A673 (cell line): Measurements from ENCODE around the gene PTPN1. TPM values are rescaled to one million over a fixed set of nuclear protein-coding genes. Genes with fewer than 3 reads are reported as not detected.

Experiments
- BruUV-seq: library from RNA; stranded (reverse); fragments of 400-500 nt; replicated peaks from 2 replicates; lab custom pipeline; 2021; lab: Mats Ljungman, UMichigan
- CTCF ChIA-PET: fragments of 300-600 bp; sonication (Branson Sonifier 250); formaldehyde crosslinking; loops from one replicate; lab custom pipeline; 2022; ENCODE audit warnings: antibody characterized with exemption; lab: Charles Lee
- POLR2A ChIA-PET: fragments of 300-600 bp; sonication (Branson Sonifier 250); formaldehyde crosslinking; loops from one replicate; lab custom pipeline; 2022; ENCODE audit warnings: antibody characterized with exemption; ENCODE audit not compliant: low non-redundant PET; lab: Charles Lee
- DNase-seq: peaks from one replicate; pipeline ENCODE4 v3.0.0-alpha.2; 2015; ENCODE audit warnings: low spot score
- H3K27ac ChIP-seq: fragments of 200-600 bp; sonication (generic); 2 replicates; pipeline ENCODE4 v1.5.1; 2016; ENCODE audit warnings: mixed run types, low read depth, mild to moderate bottlenecking, mixed read lengths, antibody characterized with exemption, low read length; ENCODE audit not compliant: poor library complexity, severe bottlenecking
- H3K27me3 ChIP-seq: fragments of 200-600 bp; sonication (generic); replicated peaks from 2 replicates; pipeline ENCODE4 v1.6.1; 2017; ENCODE audit warnings: mixed run types, low read depth, mild to moderate bottlenecking, mixed read lengths, antibody characterized with exemption, low read length; ENCODE audit not compliant: insufficient read depth, poor library complexity
- H3K36me3 ChIP-seq: fragments of 200-600 bp; sonication (generic); 2 replicates; pipeline ENCODE4 v1.6.1; 2016; ENCODE audit warnings: mixed run types, mild to moderate bottlenecking, mixed read lengths, antibody characterized with exemption, low read length; ENCODE audit not compliant: insufficient read depth, poor library complexity, severe bottlenecking
- H3K4me1 ChIP-seq: fragments of 200-600 bp; sonication (generic); 2 replicates; pipeline ENCODE4 v1.6.1; 2017; ENCODE audit warnings: mixed run types, mild to moderate bottlenecking, mixed read lengths, antibody characterized with exemption, low read length; ENCODE audit not compliant: insufficient read depth, poor library complexity, severe bottlenecking
- H3K4me3 ChIP-seq: fragments of 200-600 bp; sonication (generic); 2 replicates; pipeline ENCODE4 v1.5.1; 2016; ENCODE audit warnings: low read depth, mixed run types, mild to moderate bottlenecking, mixed read lengths, low read length; ENCODE audit not compliant: poor library complexity, severe bottlenecking
- H3K9me3 ChIP-seq: fragments of 200-600 bp; sonication (generic); 2 replicates; pipeline ENCODE4 v1.6.1; 2016; ENCODE audit warnings: mixed run types, low read depth, mild to moderate bottlenecking, mixed read lengths, antibody characterized with exemption, low read length; ENCODE audit not compliant: poor library complexity, severe bottlenecking
- CTCF ChIP-seq: fragments of 300-800, 200-600 bp; sonication (generic); conservative IDR thresholded peaks from 2 replicates; pipeline ENCODE4 v1.5.1; 2017; ENCODE audit warnings: low read depth, mild to moderate bottlenecking, antibody characterized with exemption, low read length, moderate library complexity, mixed read lengths
- EZH2 ChIP-seq: fragments of 200-600 bp; sonication (generic); IDR thresholded peaks from 2 replicates; pipeline ENCODE4 v1.6.1; 2017; ENCODE audit warnings: borderline replicate concordance, low read depth, mild to moderate bottlenecking, mixed read lengths, antibody characterized with exemption, low read length; ENCODE audit not compliant: poor library complexity, severe bottlenecking
- intact Hi-C: fragments of 100-400 bp; cut with micrococcal nuclease; formaldehyde crosslinking; loops from one replicate; pipeline ENCODE4 v1.10.0; 2022; ENCODE audit not compliant: unreplicated experiment
- total RNA-seq: library from RNA; stranded (reverse); gene quantifications from 2 replicates; pipeline ENCODE4 v1.2.3, GENCODE V29; 2021

PTPN1 gene
- total RNA-seq, 1 experiment from 2014 or later: 47.4 TPM

- POLR2A ChIA-PET: no interaction called here
- no peak for DNase-seq
- intact Hi-C loops: no loop called here
- H3K4me3 ChIP-seq: no peak overlapping the region
- CTCF ChIA-PET: interaction anchor here (1.3 kb wide), 1 partner anchor 154 kb away, joined by 4 read pairs; no protein-coding TSS in a partner anchor
- BruUV-seq: no TSS peak
- no peak for TF ChIP-seq CTCF
- TF ChIP-seq EZH2: no peak
- no peaks in the 10 kb centered on the region for H3K36me3 ChIP-seq
- no peaks in the 10 kb centered on the region for H3K27me3 ChIP-seq
- no peaks in the 10 kb centered on the region for H3K4me1 ChIP-seq
- no peak overlapping the region for H3K27ac ChIP-seq
- no peaks in the 10 kb centered on the region for H3K9me3 ChIP-seq
Observed at GRCh38 chr20:50595433-50595895, 85.3 kb downstream of the PTPN1 start.

DNA sequence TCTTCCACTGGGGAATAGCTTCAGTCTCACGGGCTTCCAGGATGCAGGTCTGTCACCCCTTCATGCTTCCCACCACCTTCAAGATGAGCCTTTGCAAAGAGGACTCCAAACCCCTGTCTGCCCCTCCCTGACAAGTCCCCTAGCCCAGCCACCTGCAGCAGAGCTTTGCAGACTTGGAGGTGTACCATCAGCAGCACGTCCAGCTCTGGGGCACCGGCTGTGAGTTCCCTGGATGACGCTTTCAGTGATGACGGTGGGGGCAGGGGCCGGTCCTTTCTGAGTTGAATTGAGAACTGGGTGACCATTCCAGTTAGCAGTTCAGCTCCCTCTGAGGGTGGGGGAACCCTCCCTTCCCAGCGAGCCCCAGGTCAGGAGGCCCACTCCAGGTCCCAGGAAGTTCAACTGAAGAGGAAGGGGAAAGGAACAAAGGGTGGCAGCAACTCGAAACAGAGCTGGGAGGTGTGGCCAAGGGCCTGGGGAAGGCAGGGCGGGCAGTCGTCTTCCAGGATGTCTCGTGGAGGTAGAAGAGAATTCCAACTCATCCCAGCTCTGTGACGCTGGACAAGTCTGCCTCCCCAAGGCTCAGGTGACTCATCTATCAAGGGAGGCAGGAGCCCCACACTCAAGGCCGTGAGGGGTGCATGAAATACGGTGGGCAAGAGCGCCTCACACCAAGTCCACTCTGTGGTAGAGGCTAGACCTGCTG, 86.0 kb downstream of the PTPN1 start:
- Histone ChIP-seq H3K36me3 (no peaks in the 10 kb centered on the region), H3K9me3 (no peaks in the 10 kb centered on the region), H3K4me3 (no peak overlapping the region), H3K27ac (no peak overlapping the region), H3K4me1 (no peaks in the 10 kb centered on the region), H3K27me3 (no peaks in the 10 kb centered on the region)
- TF ChIP-seq CTCF (no peak), EZH2 (no peak)
- no TSS peak for BruUV-seq
- no peak for DNase-seq
- CTCF ChIA-PET: no interaction called here
- POLR2A ChIA-PET: no interaction called here
- intact Hi-C loops: no loop called here

DNA sequence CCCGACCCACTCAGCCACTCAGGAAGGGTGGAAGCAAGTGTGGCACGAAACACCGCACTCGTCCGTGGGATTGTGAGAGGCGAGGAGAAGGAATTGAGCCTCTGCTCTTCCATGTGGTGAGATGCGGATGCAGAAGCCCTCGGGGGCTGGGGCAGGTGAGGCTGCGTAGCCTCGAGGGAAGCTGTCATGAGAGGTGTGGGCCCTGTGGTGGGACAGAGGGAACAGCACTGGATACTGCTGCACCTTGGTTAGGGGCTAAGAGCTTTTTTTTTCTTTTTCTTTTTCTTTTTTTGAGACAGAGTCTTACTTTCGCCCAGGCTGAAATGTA, 86.5 kb downstream of the PTPN1 start:
- Histone ChIP-seq H3K4me1 (no peaks in the 10 kb centered on the region), H3K4me3 (no peak overlapping the region), H3K27me3 (no peaks in the 10 kb centered on the region), H3K27ac (no peak overlapping the region), H3K9me3 (no peaks in the 10 kb centered on the region), H3K36me3 (no peaks in the 10 kb centered on the region)
- ChIA-PET CTCF (no interaction called here), POLR2A (no interaction called here)
- BruUV-seq: no TSS peak
- TF ChIP-seq CTCF: no peak
- TF ChIP-seq EZH2: no peak
- intact Hi-C loops: no loop called here
- no peak for DNase-seq
